OCI-LY1 (cell line): ENCODE data around the gene SAMD5.

Experiments used
- CTCF ChIP-seq: fragments of 200-600 bp; sonication (generic), shearing (Covaris generic); IDR thresholded peaks from 2 replicates; pipeline ENCODE4 v1.5.1; 2017; ENCODE audit warnings: mild to moderate bottlenecking, antibody characterized with exemption, low read length, moderate library complexity, mixed read lengths
- EZH2 ChIP-seq: fragments of 200-600 bp; sonication (generic), shearing (Covaris generic); IDR thresholded peaks from 2 replicates; pipeline ENCODE4 v1.8.0; 2017; ENCODE audit warnings: borderline replicate concordance, mixed run types, mild to moderate bottlenecking, antibody characterized with exemption, low read length, moderate library complexity, mixed read lengths

- TF ChIP-seq CTCF, result no peak
- no peak for TF ChIP-seq EZH2
These were observed 103.5 kb downstream of the SAMD5 start for GRCh38 chr6:147611992-147612391.
